HCT116 (cell line): ENCODE data around the gene POLD1. TPM values are rescaled to one million over a fixed set of nuclear protein-coding genes. Genes with fewer than 3 reads are reported as not detected.
"Not testable (repeated sequence)": the region's sequence is repeated elsewhere in the genome, so short reads cannot be mapped to it uniquely, and the experiment has no call there.

Experiments used
- ATAC-seq: fragments of 200-7000 bp; cut with Tn5 transposase; 2 replicates; pipeline ENCODE4 v1.9.1; 2020; ENCODE audit warnings: mild to moderate bottlenecking, moderate library complexity
- BruUV-seq: library from RNA; stranded (reverse); fragments of 400-500 nt; replicated peaks from 2 replicates; lab custom pipeline; 2021; lab: Mats Ljungman, UMichigan
- CTCF ChIA-PET: fragments of 300-600 bp; sonication (Branson Sonifier 250); formaldehyde crosslinking; loops from one replicate; lab custom pipeline; 2021; ENCODE audit warnings: antibody characterized with exemption; lab: Charles Lee
- POLR2A ChIA-PET: fragments of 300-600, 350-600 bp; sonication (Branson Sonifier 250); formaldehyde crosslinking; loops from one replicate; lab custom pipeline; 2021; ENCODE audit warnings: antibody characterized with exemption; lab: Charles Lee
- RAD21 ChIA-PET, 2 experiments: fragments of 300-600 bp; sonication (Branson Sonifier 250); formaldehyde crosslinking; loops; one replicate each; lab custom pipeline; 2023; ENCODE audit warnings: low total read pairs in 2 of 2; ENCODE audit not compliant: uncharacterized antibody in 2 of 2, unreplicated experiment in 2 of 2, low non-redundant PET in 1 of 2; lab: Charles Lee
- DNase-seq: peaks from one replicate; pipeline ENCODE4 v3.0.0-alpha.2; 2010; ENCODE audit warnings: low read depth, low spot score
- H2AFZ ChIP-seq: fragments of 200-600 bp; shearing (Covaris generic), sonication (generic); 2 replicates; pipeline ENCODE4 v1.6.1; 2017; ENCODE audit warnings: low read depth, mixed run types, mixed read lengths, antibody characterized with exemption, low read length; ENCODE audit not compliant: poor library complexity, severe bottlenecking
- H3K27ac ChIP-seq: 2 replicates; pipeline ENCODE4 v1.5.1; 2012; ENCODE audit warnings: low read depth, low read length
- H3K27me3 ChIP-seq: fragments of 200-600 bp; sonication (generic); 2 replicates; pipeline ENCODE4 v1.6.1; 2016; ENCODE audit warnings: mixed run types, low read length, mixed read lengths; ENCODE audit not compliant: insufficient read depth
- H3K36me3 ChIP-seq, 2 experiments: fragments of 200-500 bp in 1 of 2; fragments of 200-600 bp in 1 of 2; sonication (Bioruptor generic) in 1 of 2; sonication (generic) in 1 of 2; 2 replicates each; pipeline versions ENCODE4 v1.5.1 to v1.6.1; 2014 to 2016; ENCODE audit warnings: low read length in 2 of 2, inconsistent platforms in 1 of 2, mixed read lengths in 1 of 2, mixed run types in 1 of 2; ENCODE audit not compliant: insufficient read depth in 2 of 2, control insufficient read depth in 1 of 2
- H3K4me1 ChIP-seq, 2 experiments: fragments of 200-600 bp in 1 of 2; sonication (generic) in 1 of 2; 2 replicates each; pipeline versions ENCODE4 v1.5.1 to v1.6.1; 2012 to 2017; ENCODE audit warnings: low read length in 2 of 2, inconsistent platforms in 1 of 2, mild to moderate bottlenecking in 1 of 2, mixed read lengths in 1 of 2, mixed run types in 1 of 2, moderate library complexity in 1 of 2; ENCODE audit not compliant: insufficient read depth in 2 of 2, control insufficient read depth in 1 of 2
- H3K4me2 ChIP-seq: fragments of 200-600 bp; sonication (generic); 2 replicates; pipeline ENCODE4 v1.6.1; 2017; ENCODE audit warnings: mixed run types, low read length, mixed read lengths
- H3K4me3 ChIP-seq, 2 experiments: fragments of 200-600 bp in 1 of 2; sonication (generic) in 1 of 2; replicated peaks in 1 of 2; 2 replicates each; pipeline ENCODE4 v1.5.1; 2011 to 2016; ENCODE audit warnings: low read length in 2 of 2, control low read depth in 1 of 2, low read depth in 1 of 2, mild to moderate bottlenecking in 1 of 2, mixed read lengths in 1 of 2, mixed run types in 1 of 2
- H3K79me2 ChIP-seq: fragments of 200-600 bp; sonication (generic); 2 replicates; pipeline ENCODE4 v1.6.1; 2017; ENCODE audit warnings: mild to moderate bottlenecking, mixed run types, low read length, moderate library complexity, mixed read lengths; ENCODE audit not compliant: insufficient read depth
- H3K9ac ChIP-seq: fragments of 200-600 bp; sonication (generic); 2 replicates; pipeline ENCODE4 v1.6.1; 2016; ENCODE audit warnings: low read length, mixed read lengths
- H3K9me2 ChIP-seq: fragments of 200-600 bp; sonication (generic), shearing (Covaris generic); 2 replicates; pipeline ENCODE4 v1.6.1; 2017; ENCODE audit warnings: mixed run types, mild to moderate bottlenecking, moderate library complexity; ENCODE audit not compliant: insufficient read depth
- H3K9me3 ChIP-seq, 2 experiments: fragments of 200-500 bp in 1 of 2; fragments of 200-600 bp in 1 of 2; sonication (Bioruptor generic) in 1 of 2; sonication (generic) in 1 of 2; 2 replicates each; pipeline ENCODE4 v1.6.1; 2014 to 2017; ENCODE audit warnings: low read length in 2 of 2, mixed read lengths in 2 of 2, inconsistent platforms in 1 of 2, low read depth in 1 of 2, mild to moderate bottlenecking in 1 of 2, mixed run types in 1 of 2, moderate library complexity in 1 of 2; ENCODE audit not compliant: control insufficient read depth in 1 of 2, insufficient read depth in 1 of 2
- H4K20me1 ChIP-seq: fragments of 200-600 bp; sonication (generic), shearing (Covaris generic); 2 replicates; pipeline ENCODE4 v1.6.1; 2017; ENCODE audit warnings: mixed run types, mild to moderate bottlenecking, moderate library complexity; ENCODE audit not compliant: insufficient read depth
- CBX3 ChIP-seq: IDR thresholded peaks from 2 replicates; pipeline ENCODE4 v1.6.1; 2012; ENCODE audit warnings: low read depth
- EZH2phosphoT487 ChIP-seq: fragments of 200-600 bp; IDR thresholded peaks from 2 replicates; pipeline ENCODE4 v1.6.1; 2018; ENCODE audit warnings: antibody characterized with exemption, borderline replicate concordance
- FOSL1 ChIP-seq: IDR thresholded peaks from 2 replicates; pipeline ENCODE4 v1.6.1; 2012; ENCODE audit warnings: low read depth
- REST ChIP-seq: IDR thresholded peaks from 2 replicates; pipeline ENCODE4 v1.6.1; 2012; ENCODE audit warnings: low read depth
- SRF ChIP-seq: IDR thresholded peaks from 2 replicates; pipeline ENCODE4 v1.6.1; 2012; ENCODE audit warnings: low read depth
- ZFX ChIP-seq: fragments of 450-650 bp; IDR thresholded peaks from 2 replicates; pipeline ENCODE4 v1.6.1; 2017
- ZNF274 ChIP-seq: fragments of 200-500 bp; sonication (Bioruptor generic); IDR thresholded peaks from 2 replicates; pipeline ENCODE4 v1.6.1; 2014; ENCODE audit warnings: mild to moderate bottlenecking, low read depth, low read length, inconsistent platforms
- intact Hi-C: fragments of 100-400 bp; cut with micrococcal nuclease; formaldehyde crosslinking; loops from 2 replicates; pipeline ENCODE4 v1.10.0; 2022
- total RNA-seq: library from RNA; stranded (reverse); gene quantifications from one replicate; pipeline ENCODE4 v1.2.1, GENCODE V29; 2021; ENCODE audit not compliant: unreplicated experiment
- TF ChIP-seq, protein P1 (sequence below), 3 experiments: fragments of 200-600 bp in 1 of 3; sonication (generic) in 1 of 3; IDR thresholded peaks in 2 of 3; conservative IDR thresholded peaks in 1 of 3; 2 replicates each; pipeline ENCODE4 v1.5.1; 2012 to 2017; ENCODE audit warnings: low read depth in 2 of 3, low read length in 2 of 3, antibody characterized with exemption in 1 of 3, borderline replicate concordance in 1 of 3, control low read depth in 1 of 3, mild to moderate bottlenecking in 1 of 3, mixed read lengths in 1 of 3, mixed run types in 1 of 3, moderate library complexity in 1 of 3; ENCODE audit not compliant: insufficient read depth in 1 of 3
- TF ChIP-seq, protein P2 (sequence below): IDR thresholded peaks from 2 replicates; pipeline ENCODE4 v1.6.1; 2011; ENCODE audit warnings: mild to moderate bottlenecking, low read length, moderate library complexity; ENCODE audit not compliant: insufficient replicate concordance; ENCODE audit errors: extremely low read depth

The POLD1 gene
- total RNA-seq, 1 experiment from 2014 or later, result 122 TPM

DNA sequence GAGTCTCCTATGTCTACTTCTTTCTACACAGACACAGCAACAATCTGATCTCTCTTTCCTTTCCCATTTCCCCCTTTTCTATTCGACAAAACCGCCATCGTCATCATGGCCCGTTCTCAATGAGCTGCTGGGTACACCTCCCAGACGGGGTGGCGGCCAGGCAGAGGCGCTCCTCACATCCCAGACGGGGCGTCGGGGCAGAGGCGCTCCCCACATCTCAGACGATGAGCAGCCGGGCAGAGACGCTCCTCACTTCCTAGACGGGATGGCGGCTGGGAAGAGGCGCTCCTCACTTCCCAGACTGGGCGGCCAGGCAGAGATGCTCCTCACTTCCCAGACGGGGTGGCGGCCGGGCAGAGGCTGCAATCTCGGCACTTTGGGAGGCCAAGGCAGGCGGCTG is 6.8 kb downstream of the POLD1 start:
- H3K4me1 ChIP-seq, POLR2A ChIA-PET, CTCF ChIA-PET, BruUV-seq, H3K27ac ChIP-seq, ATAC-seq, intact Hi-C loops, H3K4me2 ChIP-seq, H4K20me1 ChIP-seq, H3K27me3 ChIP-seq, H3K4me3 ChIP-seq, H3K9me3 ChIP-seq, DNase-seq, H2AFZ ChIP-seq, H3K9me2 ChIP-seq, H3K9ac ChIP-seq, RAD21 ChIA-PET: not testable (repeated sequence)
- Histone ChIP-seq H3K36me3 (peaks cover 8 to 27% of the 10 kb centered on the region in 2 experiments; a peak in 2 of 4 replicates), H3K79me2 (peaks cover 76% of the 10 kb centered on the region)

DNA sequence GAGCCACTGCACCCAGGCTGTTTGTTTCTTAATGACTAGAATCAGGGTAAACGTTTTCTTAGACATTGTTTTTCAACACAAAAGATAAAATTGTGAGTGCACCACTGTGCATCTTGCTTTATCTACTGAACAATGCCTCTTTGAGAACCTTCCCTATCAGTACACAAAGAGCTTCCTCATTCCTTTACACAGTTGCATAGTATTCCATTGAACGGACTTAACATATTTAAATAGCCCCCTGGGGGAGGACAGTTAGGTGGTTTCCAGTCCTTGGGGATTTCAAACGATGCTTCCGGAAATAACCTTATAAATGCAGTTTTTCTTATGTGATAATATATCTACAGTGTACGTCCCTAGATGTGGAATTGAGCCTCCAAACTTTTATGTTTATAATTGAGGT is 8.6 kb downstream of the POLD1 start:
- BruUV-seq, result no TSS peak
- Histone ChIP-seq H3K4me1 (no peaks in the 10 kb centered on the region), H3K27ac (no peak overlapping the region), H3K9ac (no peak overlapping the region), H3K9me3 (no peaks in the 10 kb centered on the region), H4K20me1 (no peaks in the 10 kb centered on the region), H3K79me2 (peaks cover 69% of the 10 kb centered on the region), H2AFZ (no peak overlapping the region), H3K4me3 (no peak overlapping the region), H3K4me2 (no peak overlapping the region), H3K36me3 (peaks cover 2 to 19% of the 10 kb centered on the region in 2 experiments; a peak in 2 of 4 replicates), H3K27me3 (no peaks in the 10 kb centered on the region), H3K9me2 (no peaks in the 10 kb centered on the region)
- ATAC-seq, result no peak
- no peak for DNase-seq
- ChIA-PET CTCF (no interaction called here), POLR2A (interaction anchor here (1.0 kb wide), 1 partner anchor 188 kb away, joined by 3 read pairs; no protein-coding TSS in a partner anchor), RAD21 (no interaction called here)
- intact Hi-C loops, result no loop called here
- TF ChIP-seq, protein P1, sequence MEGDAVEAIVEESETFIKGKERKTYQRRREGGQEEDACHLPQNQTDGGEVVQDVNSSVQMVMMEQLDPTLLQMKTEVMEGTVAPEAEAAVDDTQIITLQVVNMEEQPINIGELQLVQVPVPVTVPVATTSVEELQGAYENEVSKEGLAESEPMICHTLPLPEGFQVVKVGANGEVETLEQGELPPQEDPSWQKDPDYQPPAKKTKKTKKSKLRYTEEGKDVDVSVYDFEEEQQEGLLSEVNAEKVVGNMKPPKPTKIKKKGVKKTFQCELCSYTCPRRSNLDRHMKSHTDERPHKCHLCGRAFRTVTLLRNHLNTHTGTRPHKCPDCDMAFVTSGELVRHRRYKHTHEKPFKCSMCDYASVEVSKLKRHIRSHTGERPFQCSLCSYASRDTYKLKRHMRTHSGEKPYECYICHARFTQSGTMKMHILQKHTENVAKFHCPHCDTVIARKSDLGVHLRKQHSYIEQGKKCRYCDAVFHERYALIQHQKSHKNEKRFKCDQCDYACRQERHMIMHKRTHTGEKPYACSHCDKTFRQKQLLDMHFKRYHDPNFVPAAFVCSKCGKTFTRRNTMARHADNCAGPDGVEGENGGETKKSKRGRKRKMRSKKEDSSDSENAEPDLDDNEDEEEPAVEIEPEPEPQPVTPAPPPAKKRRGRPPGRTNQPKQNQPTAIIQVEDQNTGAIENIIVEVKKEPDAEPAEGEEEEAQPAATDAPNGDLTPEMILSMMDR (IDR thresholded peaks at IDR 0.05 in 2 of 3, conservative IDR thresholded peaks at IDR 0.05 in 1 of 3; ENCODE audit: borderline replicate concordance in 1 of 3, insufficient read depth in 1 of 3, low read depth in 2 of 3, low read length in 2 of 3), result no peak
- TF ChIP-seq CBX3, result no peak
- no peak for TF ChIP-seq SRF
- TF ChIP-seq, protein P2, sequence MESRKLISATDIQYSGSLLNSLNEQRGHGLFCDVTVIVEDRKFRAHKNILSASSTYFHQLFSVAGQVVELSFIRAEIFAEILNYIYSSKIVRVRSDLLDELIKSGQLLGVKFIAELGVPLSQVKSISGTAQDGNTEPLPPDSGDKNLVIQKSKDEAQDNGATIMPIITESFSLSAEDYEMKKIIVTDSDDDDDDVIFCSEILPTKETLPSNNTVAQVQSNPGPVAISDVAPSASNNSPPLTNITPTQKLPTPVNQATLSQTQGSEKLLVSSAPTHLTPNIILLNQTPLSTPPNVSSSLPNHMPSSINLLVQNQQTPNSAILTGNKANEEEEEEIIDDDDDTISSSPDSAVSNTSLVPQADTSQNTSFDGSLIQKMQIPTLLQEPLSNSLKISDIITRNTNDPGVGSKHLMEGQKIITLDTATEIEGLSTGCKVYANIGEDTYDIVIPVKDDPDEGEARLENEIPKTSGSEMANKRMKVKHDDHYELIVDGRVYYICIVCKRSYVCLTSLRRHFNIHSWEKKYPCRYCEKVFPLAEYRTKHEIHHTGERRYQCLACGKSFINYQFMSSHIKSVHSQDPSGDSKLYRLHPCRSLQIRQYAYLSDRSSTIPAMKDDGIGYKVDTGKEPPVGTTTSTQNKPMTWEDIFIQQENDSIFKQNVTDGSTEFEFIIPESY, result no peak
- TF ChIP-seq EZH2phosphoT487, result no peak
- TF ChIP-seq ZFX, result no peak
- TF ChIP-seq REST, result no peak
- no peak for TF ChIP-seq ZNF274
- no peak for TF ChIP-seq FOSL1
